Stimulated activated CD4-positive, alpha-beta T cell treated with anti-CD3 and anti-CD28 coated beads, Interleukin-15, amount 100 ng/mL, for 1 hour (primary cell): Measurements from ENCODE around the gene HINFP.
"Not testable (repeated sequence)": the region's sequence is repeated elsewhere in the genome, so short reads cannot be mapped to it uniquely, and the experiment has no call there.

Experiments used
- DNase-seq, 2 donors: peaks; one replicate each; pipeline ENCODE4 v3.0.0-alpha.2; 2020; ENCODE audit warnings: low read depth in 1 of 2, low spot score in 1 of 2

Gene HINFP

DNA sequence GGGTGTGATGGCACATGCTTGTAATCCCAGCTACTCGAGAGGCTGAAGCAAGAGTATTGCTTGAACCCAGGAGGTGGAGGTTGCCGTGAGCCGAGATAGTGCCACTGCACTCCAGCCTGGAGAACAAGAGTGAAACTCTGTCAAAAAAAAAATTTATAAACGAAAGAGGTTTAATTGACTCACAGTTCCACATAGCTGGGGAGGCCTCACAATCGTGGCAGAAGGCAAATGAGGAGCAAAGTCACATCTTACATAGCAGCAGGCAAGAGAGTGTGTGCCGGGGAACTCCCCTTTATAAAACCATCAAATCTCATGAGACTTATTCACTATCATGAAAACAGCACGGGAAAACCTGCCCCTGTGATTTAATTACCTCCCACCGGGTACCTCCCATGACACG is 63.0 kb downstream of the HINFP start:
- DNase-seq: not testable (repeated sequence)
